Small intestine (tissue), 7 donors: ENCODE results near the gene HPS4. TPM values are rescaled to one million over a fixed set of nuclear protein-coding genes. Genes with fewer than 3 reads are reported as not detected.

Experiments
- DNase-seq, 2 donors: peaks; one replicate each; pipeline versions ENCODE4 v3.0.0 to v3.0.0-alpha.2; 2013
- FAIRE-seq: peaks from 2 replicates; lab custom pipeline; 2012; peaks lifted over from hg19 to GRCh38; lab: Jason Lieb, UNC
- H3K27ac ChIP-seq, 3 donors: one replicate each; pipeline ENCODE4 v1.5.1; 2013; ENCODE audit warnings: low read length in 2 of 3, mild to moderate bottlenecking in 2 of 3, control low read depth in 1 of 3, inconsistent platforms in 1 of 3, low read depth in 1 of 3, moderate library complexity in 1 of 3
- H3K27me3 ChIP-seq, 3 donors: one replicate each; pipeline ENCODE4 v1.6.1; 2013; ENCODE audit warnings: low read length in 3 of 3, inconsistent platforms in 1 of 3; ENCODE audit not compliant: control insufficient read depth in 3 of 3, insufficient read depth in 3 of 3
- H3K36me3 ChIP-seq, 3 donors: one replicate each; pipeline ENCODE4 v1.6.1; 2013; ENCODE audit warnings: low read length in 3 of 3, inconsistent platforms in 1 of 3, low read depth in 1 of 3, mild to moderate bottlenecking in 1 of 3, moderate library complexity in 1 of 3; ENCODE audit not compliant: control insufficient read depth in 3 of 3, insufficient read depth in 2 of 3
- H3K4me1 ChIP-seq, 3 donors: one replicate each; pipeline ENCODE4 v1.6.1; 2013; ENCODE audit warnings: low read length in 2 of 3, inconsistent platforms in 1 of 3, low read depth in 1 of 3, mild to moderate bottlenecking in 1 of 3, moderate library complexity in 1 of 3; ENCODE audit not compliant: control insufficient read depth in 3 of 3, insufficient read depth in 2 of 3
- H3K4me3 ChIP-seq, 3 donors: one replicate each; pipeline ENCODE4 v1.5.1; 2013; ENCODE audit warnings: low read length in 3 of 3, control low read depth in 1 of 3, inconsistent platforms in 1 of 3, low read depth in 1 of 3, mild to moderate bottlenecking in 1 of 3, moderate library complexity in 1 of 3
- H3K9me3 ChIP-seq, 2 donors: one replicate each; pipeline ENCODE4 v1.6.1; 2013; ENCODE audit warnings: low read depth in 1 of 2, low read length in 1 of 2; ENCODE audit not compliant: control insufficient read depth in 2 of 2, insufficient read depth in 1 of 2
- WGBS, 3 donors: extraction: QIAGEN DNeasy Blood & Tissue Kit; methylation state at CpG; one replicate each; pipeline ENCODE4 v1.1.7; 2013; 5-methylcytosine and 5-hydroxymethylcytosine counted together
- polyA plus RNA-seq, 4 donors: library from polyadenylated mRNA; stranded (reverse) in 3 of 4; unstranded in 1 of 4; fragments of 200-250 nt in 3 of 4; fragments of 120-200 nt in 1 of 4; gene quantifications; one replicate each; pipeline versions ENCODE4 v1.2.1 to v1.2.3, GENCODE V29; 2013
- donor health status: healthy with polysubstance abuse.
- donor health status: control.
- donor health status: control.
- donor health status: Bipolar disorder and iron deficiency.
- donor health status: healthy.

HPS4 gene
- polyA plus RNA-seq, 4 donors = 9.8 to 49.2 (median 14.3) TPM

- H3K4me3 ChIP-seq = no peak overlapping the region
- peaks cover 0 to 4% (median 0%) of the 10 kb centered on the region in 3 donors for H3K36me3 ChIP-seq
- peaks cover 0 to 4% (median 0%) of the 10 kb centered on the region in 3 donors for H3K4me1 ChIP-seq
- DNase-seq = no peak
- no peak overlapping the region for H3K27ac ChIP-seq
- H3K9me3 ChIP-seq = no peaks in the 10 kb centered on the region
- no peaks in the 10 kb centered on the region for H3K27me3 ChIP-seq
- no peak for FAIRE-seq
- 94 to 97% (median 96%) methylated on average over 4 of the region's 4 CpGs for WGBS, 3 donors
Measured at GRCh38 chr22:26522592-26522991, 39.0 kb upstream of the HPS4 start.

GRCh38 chr22:26522012-26522411, 38.4 kb upstream of the HPS4 start:
- no peak overlapping the region for H3K27ac ChIP-seq
- H3K36me3 ChIP-seq = no peaks in the 10 kb centered on the region
- H3K4me3 ChIP-seq = no peak overlapping the region
- H3K4me1 ChIP-seq = peaks cover 0 to 4% (median 0%) of the 10 kb centered on the region in 3 donors
- FAIRE-seq (no peak), DNase-seq (no peak)
- H3K27me3 ChIP-seq = no peaks in the 10 kb centered on the region
- WGBS, 3 donors = 95 to 98% (median 95%) methylated on average over 2 of the region's 2 CpGs
- no peaks in the 10 kb centered on the region for H3K9me3 ChIP-seq

- peaks cover 0 to 3% (median 2%) of the 10 kb centered on the region in 3 donors for H3K4me1 ChIP-seq
- FAIRE-seq (no peak), DNase-seq (no peak)
- H3K4me3 ChIP-seq = no peak overlapping the region
- no peaks in the 10 kb centered on the region for H3K27me3 ChIP-seq
- H3K27ac ChIP-seq = no peak overlapping the region
- no peaks in the 10 kb centered on the region for H3K9me3 ChIP-seq
- 93 to 96% (median 95%) methylated on average over 5 of the region's 5 CpGs for WGBS, 3 donors
- H3K36me3 ChIP-seq = no peaks in the 10 kb centered on the region
Measured at GRCh38 chr22:26517429-26517828, 33.8 kb upstream of the HPS4 start.

- 67 to 78% (median 69%) methylated on average over 1 of the region's 1 CpG for WGBS, 3 donors
- no peak overlapping the region for H3K27ac ChIP-seq
Measured at GRCh38 chr22:26516503-26516902, 32.9 kb upstream of the HPS4 start.

GRCh38 chr22:26515931-26516330, 32.3 kb upstream of the HPS4 start:
- FAIRE-seq = no peak
- H3K4me1 ChIP-seq = peaks cover 2 to 8% (median 3%) of the 10 kb centered on the region in 3 donors
- no peak overlapping the region for H3K4me3 ChIP-seq
- H3K9me3 ChIP-seq = no peaks in the 10 kb centered on the region
- no peaks in the 10 kb centered on the region for H3K27me3 ChIP-seq
- 80 to 85% (median 81%) methylated on average over 3 of the region's 3 CpGs for WGBS, 3 donors
- no peaks in the 10 kb centered on the region for H3K36me3 ChIP-seq
- no peak overlapping the region for H3K27ac ChIP-seq
- DNase-seq = no peak

More at GRCh38 chr22:26516503-26516902, 32.9 kb upstream of the HPS4 start:
- Histone ChIP-seq H3K9me3 (no peaks in the 10 kb centered on the region), H3K4me1 (peaks cover 2 to 3% (median 2%) of the 10 kb centered on the region in 3 donors), H3K4me3 (no peak overlapping the region), H3K27me3 (no peaks in the 10 kb centered on the region), H3K36me3 (no peaks in the 10 kb centered on the region)
- FAIRE-seq (no peak), DNase-seq (no peak)

- Histone ChIP-seq H3K27ac (no peak overlapping the region), H3K9me3 (no peaks in the 10 kb centered on the region), H3K27me3 (no peaks in the 10 kb centered on the region), H3K36me3 (peaks cover 0 to 6% (median 4%) of the 10 kb centered on the region in 3 donors), H3K4me1 (peaks cover 2 to 11% (median 3%) of the 10 kb centered on the region in 3 donors), H3K4me3 (no peak overlapping the region)
- WGBS, 3 donors = 89 to 94% (median 93%) methylated on average over 12 of the region's 12 CpGs
- FAIRE-seq = no peak
- DNase-seq = no peak
Measured at GRCh38 chr22:26514419-26515161, 31.0 kb upstream of the HPS4 start.

- peak in 1 of 2 donors; percentile 51 for DNase-seq
- Histone ChIP-seq H3K36me3 (peaks cover 0 to 13% (median 7%) of the 10 kb centered on the region in 3 donors), H3K9me3 (no peaks in the 10 kb centered on the region), H3K4me1 (peaks cover 2 to 11% (median 3%) of the 10 kb centered on the region in 3 donors), H3K27ac (peak overlapping the region in 1 of 3 donors; percentile 2), H3K27me3 (no peaks in the 10 kb centered on the region), H3K4me3 (no peak overlapping the region)
- no peak for FAIRE-seq
- 23 to 53% (median 29%) methylated on average over 1 of the region's 1 CpG for WGBS, 3 donors
Measured at GRCh38 chr22:26513838-26514237, 30.3 kb upstream of the HPS4 start.

- 0 to 1% (median 1%) methylated on average over 40 of the region's 40 CpGs for WGBS, 3 donors
- no peaks in the 10 kb centered on the region for H3K9me3 ChIP-seq
- H3K4me1 ChIP-seq = peaks cover 2 to 11% (median 3%) of the 10 kb centered on the region in 3 donors
- no peaks in the 10 kb centered on the region for H3K27me3 ChIP-seq
- peak within 1 kb of the TSS; percentile 2 to 81 (median 60) for H3K27ac ChIP-seq
- peak within 1 kb of the TSS; percentile 67 to 96 (median 68) for H3K4me3 ChIP-seq
- peaks cover 0 to 20% (median 12%) of the 10 kb centered on the region in 3 donors for H3K36me3 ChIP-seq
- DNase-seq = peak; percentile 92 to 96
- FAIRE-seq = no peak
Measured at GRCh38 chr22:26512149-26512793, 28.7 kb upstream of the HPS4 start, which contains the start of gene TFIP11. TFIP11 (minus strand) TSS chr22:26512473; CDS start chr22:26510272, 2,201 bp downstream.
